Measurements from ENCODE around the gene TFPI2. TPM values are rescaled to one million over a fixed set of nuclear protein-coding genes. Genes with fewer than 3 reads are reported as not detected.

Gene TFPI2
- total and polyA plus RNA-seq, 2 of the 4 experiments (the other 2 are of a cell fraction) = 48.9 to 99.0 TPM

DNA sequence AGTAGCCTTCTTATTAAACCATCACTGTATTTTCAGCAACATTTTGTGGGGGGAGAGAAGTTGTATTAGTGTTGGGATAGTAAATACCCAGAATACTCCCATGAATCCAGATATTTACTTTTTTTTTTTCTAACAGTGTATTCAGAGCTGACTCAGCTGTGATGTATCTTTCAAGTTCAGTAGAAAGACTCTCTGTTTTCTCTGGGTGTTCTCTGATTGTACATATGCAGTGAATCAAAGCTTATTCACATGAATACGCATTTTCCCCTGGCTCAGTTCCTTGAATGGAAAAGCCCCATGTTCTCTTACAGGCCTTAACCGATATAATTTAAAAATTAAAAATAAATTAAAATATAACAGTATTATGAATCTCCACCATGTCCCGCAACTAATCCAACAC is 1.3 kb downstream of the TFPI2 start:
- Histone ChIP-seq H4K5ac (ENCODE audit: low read depth, low read length) (no peak overlapping the region), H2BK15ac (ENCODE audit: low read depth, low read length) (no peak overlapping the region), H4K91ac (ENCODE audit: insufficient read depth, low read depth, low read length) (no peak overlapping the region), H3K9me1 (ENCODE audit: insufficient read depth, low read length) (no peaks in the 10 kb centered on the region), H2BK120ac (ENCODE audit: low read depth, low read length) (no peak overlapping the region), H3K4ac (ENCODE audit: low read depth, low read length) (no peak overlapping the region), H3K9ac (ENCODE audit: low read depth, low read length) (no peak overlapping the region; the same call in 1 of the 2 replicates), H2BK20ac (ENCODE audit: low read depth, low read length) (no peak overlapping the region), H3K79me1 (ENCODE audit: low read depth in 1 of 2, low read length in 2 of 2) (no peaks in the 10 kb centered on the region), H3K56ac (ENCODE audit: extremely low read depth, insufficient read depth, low read length) (no peak overlapping the region; the same call in 1 of the 2 replicates), H3K4me3 (ENCODE audit: insufficient read depth, low read depth, low read length) (peak overlapping the region; percentile 69; the same call in 1 of the 2 replicates), H3K36me3 (ENCODE audit: control insufficient read depth, insufficient read depth, low read length) (no peaks in the 10 kb centered on the region; the same call in 1 of the 2 replicates), H2BK5ac (ENCODE audit: low read depth, low read length, poor library complexity, severe bottlenecking) (no peak overlapping the region), H3K23ac (ENCODE audit: low read depth, low read length) (no peak overlapping the region), H2AFZ (replicated peaks; ENCODE audit: low read length, poor library complexity) (no peak overlapping the region), H2AK9ac (replicated peaks; ENCODE audit: low read depth, low read length, poor library complexity) (no peak overlapping the region), H3K14ac (replicated peaks; ENCODE audit: low read depth, low read length) (no peak overlapping the region), H3K18ac (ENCODE audit: low read depth, low read length) (no peak overlapping the region), H4K20me1 (ENCODE audit: insufficient read depth, low read length) (no peaks in the 10 kb centered on the region; the same call in 1 of the 2 replicates), H3K27me3 (ENCODE audit: control insufficient read depth, insufficient read depth, low read length) (no peaks in the 10 kb centered on the region), H4K8ac (ENCODE audit: low read depth in 2 of 2, low read length in 2 of 2) (no peak overlapping the region), H3K4me1 (ENCODE audit: control insufficient read depth, insufficient read depth, low read length) (0 out of 2 replicates have a peak, but pooled peaks cover 2% of the 10 kb centered on the region), H3K9me3 (ENCODE audit: control insufficient read depth, insufficient read depth, low read length) (no peaks in the 10 kb centered on the region), H2AK5ac (ENCODE audit: low read depth, low read length) (no peak overlapping the region), H3K4me2 (ENCODE audit: low read depth, low read length) (peak overlapping the region; percentile 94; the same call in 1 of the 2 replicates), H3K27ac (ENCODE audit: insufficient read depth, low read length) (no peak overlapping the region)
- dilution Hi-C loops (cut with HindIII; ENCODE audit: low sequenced_read_pairs, unreplicated experiment) (no loop called here), in situ Hi-C loops (cut with MboI; ENCODE audit: low sequenced_read_pairs) (no loop called here), intact Hi-C loops (cut with micrococcal nuclease) (no loop called here)
- CTCF ChIA-PET = interaction anchor here (1.4 kb wide), 1 partner anchor 11 kb away, joined by 3 read pairs; no protein-coding TSS in a partner anchor
- POLR2A ChIA-PET (ENCODE audit: unreplicated experiment) = interaction anchor here (0.7 kb wide), 1 partner anchor 17 kb away, joined by 3 read pairs; no protein-coding TSS in a partner anchor
- no CpG with 5 or more reads among the region's 3 CpGs for WGBS, 2 experiments (ENCODE audit: extremely low coverage in 2 of 2, insufficient read length in 1 of 2)
- BruUV-seq (replicated peaks) = no TSS peak
- DNase-seq (peak; percentile 92), ATAC-seq (ENCODE audit: low read depth) (peak; percentile 47)
- TF ChIP-seq NFE2L2 (IDR thresholded peaks at IDR 0.05; ENCODE audit: low read depth, low read length) = no peak
- TF ChIP-seq FOS (IDR thresholded peaks at IDR 0.05; ENCODE audit: low read depth, low read length) = 0 out of 2 replicates have a peak, but pooled peaks have one; percentile 3
- TF ChIP-seq MAZ (IDR thresholded peaks at IDR 0.05; ENCODE audit: borderline replicate concordance, low read depth, low read length) = no peak
- TF ChIP-seq POLR2A (IDR thresholded peaks at IDR 0.05; ENCODE audit: low read depth, low read length) = no peak; the same call in none of the 2 replicates
- peak; percentile 34 for TF ChIP-seq MAFK (IDR thresholded peaks at IDR 0.05; ENCODE audit: low read depth, low read length)
- 0 out of 2 replicates have a peak, but pooled peaks have one; percentile 8 for TF ChIP-seq CHD1 (IDR thresholded peaks at IDR 0.05; ENCODE audit: low read depth, low read length)
